DND-41 (cell line): Measurements from ENCODE around the gene PLG.

ENCODE experiments used
- CTCF ChIP-seq: IDR thresholded peaks from 2 replicates; pipeline ENCODE4 v1.5.1; 2012; ENCODE audit warnings: borderline replicate concordance, low read length, moderate library complexity, mild to moderate bottlenecking; ENCODE audit not compliant: poor library complexity, severe bottlenecking; ENCODE audit errors: extremely low read depth
- EZH2 ChIP-seq: IDR thresholded peaks from 3 replicates; pipeline ENCODE4 v1.6.1; 2012; ENCODE audit warnings: borderline replicate concordance, low read depth, mild to moderate bottlenecking, moderate library complexity, low read length, inconsistent platforms; ENCODE audit not compliant: severe bottlenecking

DNA sequence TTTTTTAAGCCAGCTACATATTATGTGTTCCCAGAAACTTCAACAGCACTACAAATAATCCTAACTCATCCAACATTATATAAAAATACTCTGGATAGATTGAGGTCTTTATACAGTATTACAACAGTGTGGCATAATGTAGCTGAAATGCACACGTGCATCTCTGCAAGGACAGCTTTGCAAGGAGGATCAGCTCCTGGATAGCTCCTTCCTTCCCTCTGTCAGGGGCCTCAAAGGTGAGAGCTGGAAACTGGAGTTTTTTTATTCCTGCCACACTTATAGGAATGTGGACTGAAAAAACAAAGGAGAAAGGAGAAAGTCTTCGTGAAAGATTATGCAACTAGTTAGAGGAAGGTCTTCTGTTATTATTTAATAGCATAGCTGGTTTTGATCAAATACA, 53.1 kb downstream of the PLG start:
- TF ChIP-seq CTCF (no peak), EZH2 (no peak)
